ENCODE results near the gene S100A7A. TPM values are rescaled to one million over a fixed set of nuclear protein-coding genes. Genes with fewer than 3 reads are reported as not detected.

Gene S100A7A
- total RNA-seq, 2 donors from 2014 or later, result not detected

GRCh38 chr1:153389973-153390879, 26.1 kb upstream of the S100A7A start:
- no peak overlapping the region for H3K9ac ChIP-seq (ENCODE audit: extremely low read depth, low read length, poor library complexity, severe bottlenecking)
- H3K9me3 ChIP-seq (ENCODE audit: control insufficient read depth, low read length), result no peaks in the 10 kb centered on the region
- H3K4me1 Mint-ChIP-seq, result no peaks in the 10 kb centered on the region
- no peaks in the 10 kb centered on the region for H3K27me3 ChIP-seq (ENCODE audit: control insufficient read depth, insufficient read depth, low read length, poor library complexity, severe bottlenecking)
- H3K27ac ChIP-seq (ENCODE audit: low read depth, low read length), result no peak overlapping the region
- H3K27ac Mint-ChIP-seq, result no peak overlapping the region
- no peak overlapping the region for H3K4me3 Mint-ChIP-seq
- H3K27me3 Mint-ChIP-seq (ENCODE audit: insufficient read depth), result peaks cover 10% of the 10 kb centered on the region
- no peak for TF ChIP-seq CTCF (conservative IDR thresholded peaks at IDR 0.05)
- H3K4me1 ChIP-seq (ENCODE audit: control insufficient read depth, insufficient read depth, low read length), result no peaks in the 10 kb centered on the region
- no peaks in the 10 kb centered on the region for H3K36me3 ChIP-seq (ENCODE audit: control insufficient read depth, insufficient read depth, low read length)
- WGBS, 2 experiments (ENCODE audit: insufficient coverage in 1 of 2, insufficient read length in 1 of 2), result 86 to 87% methylated on average over 9 to 17 of the region's 17 CpGs
- H3K36me3 Mint-ChIP-seq (ENCODE audit: low read depth), result no peaks in the 10 kb centered on the region
- H3K4me3 ChIP-seq (ENCODE audit: low read length), result no peak overlapping the region
- H3K9me3 Mint-ChIP-seq, result no peaks in the 10 kb centered on the region
- DNase-seq, result no peak

GRCh38 chr1:153390938-153391710, 25.2 kb upstream of the S100A7A start, which contains the start of gene S100A8:
Gene S100A8 (minus strand): TSS chr1:153391073. CDS start chr1:153390535, 538 bp downstream.
- 87 to 88% methylated on average over 5 to 6 of the region's 7 CpGs for WGBS, 2 experiments (ENCODE audit: insufficient coverage in 1 of 2, insufficient read length in 1 of 2)
- H3K27ac Mint-ChIP-seq, result no peak within 1 kb of the TSS

More at GRCh38 chr1:153390938-153391710, 25.2 kb upstream of the S100A7A start, which contains the start of gene S100A8:
- Histone ChIP-seq H3K9me3 (ENCODE audit: control insufficient read depth, low read length) (no peaks in the 10 kb centered on the region), H3K9ac (ENCODE audit: extremely low read depth, low read length, poor library complexity, severe bottlenecking) (no peak within 1 kb of the TSS), H3K27ac (ENCODE audit: low read depth, low read length) (no peak within 1 kb of the TSS), H3K4me1 (ENCODE audit: control insufficient read depth, insufficient read depth, low read length) (no peaks in the 10 kb centered on the region), H3K4me3 (ENCODE audit: low read length) (no peak within 1 kb of the TSS), H3K36me3 (ENCODE audit: control insufficient read depth, insufficient read depth, low read length) (no peaks in the 10 kb centered on the region), H3K27me3 (ENCODE audit: control insufficient read depth, insufficient read depth, low read length, poor library complexity, severe bottlenecking) (no peaks in the 10 kb centered on the region)
- Mint-ChIP-seq H3K9me3 (no peaks in the 10 kb centered on the region), H3K4me1 (no peaks in the 10 kb centered on the region), H3K27me3 (ENCODE audit: insufficient read depth) (peaks cover 10% of the 10 kb centered on the region), H3K36me3 (ENCODE audit: low read depth) (no peaks in the 10 kb centered on the region), H3K4me3 (no peak within 1 kb of the TSS)
- DNase-seq, result no peak
- no peak for TF ChIP-seq CTCF (conservative IDR thresholded peaks at IDR 0.05)
